Measurements from ENCODE around the gene CEACAM6.

DNA sequence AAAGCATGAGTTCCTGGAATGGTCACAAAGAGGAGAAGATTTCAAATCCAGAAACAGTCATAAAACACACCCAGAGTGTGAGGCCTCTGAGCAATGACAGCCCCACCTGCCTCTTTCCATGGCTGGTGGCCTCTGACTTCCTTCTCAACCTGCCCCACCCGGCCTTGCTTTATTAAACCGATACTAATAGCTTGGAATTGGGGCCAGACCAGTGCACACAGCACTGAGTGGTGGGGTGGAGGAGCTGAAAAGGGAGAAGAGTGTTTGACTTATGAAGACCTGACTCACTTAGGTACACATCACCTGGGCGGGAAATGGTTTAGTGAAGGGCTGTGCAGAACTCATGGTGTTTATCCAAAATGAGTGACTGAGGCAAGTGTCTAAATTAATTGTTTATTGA is 20.7 kb upstream of the CEACAM6 start:
- no peak for TF ChIP-seq POLR2A (conservative IDR thresholded peaks at IDR 0.05)
- TF ChIP-seq TBP (optimal IDR thresholded peaks at IDR 0.05; ENCODE audit: low read depth, low read length): no peak
- TF ChIP-seq, protein P1, sequence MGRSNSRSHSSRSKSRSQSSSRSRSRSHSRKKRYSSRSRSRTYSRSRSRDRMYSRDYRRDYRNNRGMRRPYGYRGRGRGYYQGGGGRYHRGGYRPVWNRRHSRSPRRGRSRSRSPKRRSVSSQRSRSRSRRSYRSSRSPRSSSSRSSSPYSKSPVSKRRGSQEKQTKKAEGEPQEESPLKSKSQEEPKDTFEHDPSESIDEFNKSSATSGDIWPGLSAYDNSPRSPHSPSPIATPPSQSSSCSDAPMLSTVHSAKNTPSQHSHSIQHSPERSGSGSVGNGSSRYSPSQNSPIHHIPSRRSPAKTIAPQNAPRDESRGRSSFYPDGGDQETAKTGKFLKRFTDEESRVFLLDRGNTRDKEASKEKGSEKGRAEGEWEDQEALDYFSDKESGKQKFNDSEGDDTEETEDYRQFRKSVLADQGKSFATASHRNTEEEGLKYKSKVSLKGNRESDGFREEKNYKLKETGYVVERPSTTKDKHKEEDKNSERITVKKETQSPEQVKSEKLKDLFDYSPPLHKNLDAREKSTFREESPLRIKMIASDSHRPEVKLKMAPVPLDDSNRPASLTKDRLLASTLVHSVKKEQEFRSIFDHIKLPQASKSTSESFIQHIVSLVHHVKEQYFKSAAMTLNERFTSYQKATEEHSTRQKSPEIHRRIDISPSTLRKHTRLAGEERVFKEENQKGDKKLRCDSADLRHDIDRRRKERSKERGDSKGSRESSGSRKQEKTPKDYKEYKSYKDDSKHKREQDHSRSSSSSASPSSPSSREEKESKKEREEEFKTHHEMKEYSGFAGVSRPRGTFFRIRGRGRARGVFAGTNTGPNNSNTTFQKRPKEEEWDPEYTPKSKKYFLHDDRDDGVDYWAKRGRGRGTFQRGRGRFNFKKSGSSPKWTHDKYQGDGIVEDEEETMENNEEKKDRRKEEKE (IDR thresholded peaks at IDR 0.05; ENCODE audit: borderline replicate concordance in 1 of 2, control insufficient read depth in 1 of 2, low read depth in 2 of 2, low read length in 1 of 2): no peak
- no peak for TF ChIP-seq CEBPB (tag; IDR thresholded peaks at IDR 0.05)
- TF ChIP-seq, protein P2, sequence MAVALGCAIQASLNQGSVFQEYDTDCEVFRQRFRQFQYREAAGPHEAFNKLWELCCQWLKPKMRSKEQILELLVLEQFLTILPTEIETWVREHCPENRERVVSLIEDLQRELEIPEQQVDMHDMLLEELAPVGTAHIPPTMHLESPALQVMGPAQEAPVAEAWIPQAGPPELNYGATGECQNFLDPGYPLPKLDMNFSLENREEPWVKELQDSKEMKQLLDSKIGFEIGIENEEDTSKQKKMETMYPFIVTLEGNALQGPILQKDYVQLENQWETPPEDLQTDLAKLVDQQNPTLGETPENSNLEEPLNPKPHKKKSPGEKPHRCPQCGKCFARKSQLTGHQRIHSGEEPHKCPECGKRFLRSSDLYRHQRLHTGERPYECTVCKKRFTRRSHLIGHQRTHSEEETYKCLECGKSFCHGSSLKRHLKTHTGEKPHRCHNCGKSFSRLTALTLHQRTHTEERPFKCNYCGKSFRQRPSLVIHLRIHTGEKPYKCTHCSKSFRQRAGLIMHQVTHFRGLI (CRISPR knock-in tag; IDR thresholded peaks at IDR 0.05): no peak
- no peak for TF ChIP-seq CHD2 (IDR thresholded peaks at IDR 0.05; ENCODE audit: low read depth, low read length)
- TF ChIP-seq, protein P3, sequence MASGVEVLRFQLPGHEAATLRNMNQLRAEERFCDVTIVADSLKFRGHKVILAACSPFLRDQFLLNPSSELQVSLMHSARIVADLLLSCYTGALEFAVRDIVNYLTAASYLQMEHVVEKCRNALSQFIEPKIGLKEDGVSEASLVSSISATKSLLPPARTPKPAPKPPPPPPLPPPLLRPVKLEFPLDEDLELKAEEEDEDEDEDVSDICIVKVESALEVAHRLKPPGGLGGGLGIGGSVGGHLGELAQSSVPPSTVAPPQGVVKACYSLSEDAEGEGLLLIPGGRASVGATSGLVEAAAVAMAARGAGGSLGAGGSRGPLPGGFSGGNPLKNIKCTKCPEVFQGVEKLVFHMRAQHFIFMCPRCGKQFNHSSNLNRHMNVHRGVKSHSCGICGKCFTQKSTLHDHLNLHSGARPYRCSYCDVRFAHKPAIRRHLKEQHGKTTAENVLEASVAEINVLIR (CRISPR knock-in tag; IDR thresholded peaks at IDR 0.05): no peak
- TF ChIP-seq TCF7 (IDR thresholded peaks at IDR 0.05; ENCODE audit: borderline replicate concordance): no peak
- TF ChIP-seq ZKSCAN1 (IDR thresholded peaks at IDR 0.05; ENCODE audit: low read depth, low read length): no peak
- TF ChIP-seq PRPF4 (IDR thresholded peaks at IDR 0.05; ENCODE audit: insufficient read depth, low read depth, low read length, poor library complexity, severe bottlenecking): no peak
- no peak for TF ChIP-seq RCOR1 (IDR thresholded peaks at IDR 0.05; ENCODE audit: borderline replicate concordance in 1 of 2, low read depth in 2 of 2, low read length in 2 of 2)
